Measurements from ENCODE around the gene MILR1.
"Not testable (repeated sequence)": the region's sequence is repeated elsewhere in the genome, so short reads cannot be mapped to it uniquely, and the experiment has no call there.

MILR1 gene

DNA sequence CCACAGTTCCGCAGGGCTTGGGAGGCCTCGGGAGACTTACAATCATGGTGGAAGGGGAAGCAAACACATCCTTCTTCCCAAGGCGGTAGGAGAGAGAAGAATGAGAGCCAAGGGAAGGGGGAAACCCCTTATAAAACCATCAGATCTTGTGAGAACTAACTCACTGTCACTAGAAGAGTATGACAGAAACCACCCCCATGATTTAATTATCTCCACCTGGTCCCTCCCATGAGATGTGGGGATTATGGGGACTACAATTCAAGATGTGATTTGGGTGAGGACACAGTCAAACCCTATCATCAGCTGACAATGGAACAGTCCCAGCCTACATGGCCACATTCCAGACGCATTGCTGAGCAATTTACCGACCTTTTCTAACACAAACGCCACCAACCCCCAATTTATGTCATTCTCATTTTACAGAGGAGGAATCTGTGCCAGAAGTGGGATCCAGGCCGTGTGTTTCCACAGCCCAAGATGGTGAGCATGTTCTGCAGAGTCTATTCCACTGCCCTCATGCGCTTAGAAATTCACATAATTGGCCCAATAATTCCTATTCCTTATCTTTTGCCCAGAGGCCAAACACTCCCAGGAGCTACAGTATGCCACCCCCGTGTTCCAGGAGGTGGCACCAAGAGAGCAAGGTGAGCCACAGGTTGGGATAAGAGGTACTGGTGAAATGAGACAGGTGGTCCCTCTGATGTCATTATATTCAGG is 17.3 kb downstream of the MILR1 start:
- no peaks in the 10 kb centered on the region for H3K79me2 ChIP-seq (ENCODE audit: low read length)
- H3K4me3 ChIP-seq (ENCODE audit: low read length): no peak overlapping the region
- no peak overlapping the region for H3K27ac ChIP-seq (ENCODE audit: low read length)
- no peak overlapping the region for H3K9ac ChIP-seq (ENCODE audit: low read length)
- no peaks in the 10 kb centered on the region for H3K4me1 ChIP-seq (ENCODE audit: low read length)
- H4K20me1 ChIP-seq (ENCODE audit: insufficient read depth, low read length): no peaks in the 10 kb centered on the region
- no peak for TF ChIP-seq CTCF (IDR thresholded peaks at IDR 0.05; ENCODE audit: low read depth, low read length)
- TF ChIP-seq EZH2phosphoT487 (IDR thresholded peaks at IDR 0.05; ENCODE audit: low read depth): no peak
- no peaks in the 10 kb centered on the region for H3K36me3 ChIP-seq (replicated peaks; ENCODE audit: low read depth, low read length)
- H3K9me3 ChIP-seq (ENCODE audit: insufficient read depth, low read length): no peaks in the 10 kb centered on the region
- no peaks in the 10 kb centered on the region for H3K27me3 ChIP-seq (ENCODE audit: low read depth, low read length)
- H2AFZ ChIP-seq (ENCODE audit: low read depth, low read length): no peak overlapping the region
- H3K4me2 ChIP-seq (ENCODE audit: low read length): no peak overlapping the region

GRCh38 chr17:64466834-64467233 is 17.9 kb downstream of the MILR1 start:
- not testable (repeated sequence) for H3K4me2 ChIP-seq (ENCODE audit: low read length); H3K27ac ChIP-seq (ENCODE audit: low read length); H3K4me1 ChIP-seq (ENCODE audit: low read length); H3K9ac ChIP-seq (ENCODE audit: low read length); H3K27me3 ChIP-seq (ENCODE audit: low read depth, low read length); H2AFZ ChIP-seq (ENCODE audit: low read depth, low read length); H3K79me2 ChIP-seq (ENCODE audit: low read length); H3K4me3 ChIP-seq (ENCODE audit: low read length); H4K20me1 ChIP-seq (ENCODE audit: insufficient read depth, low read length); H3K36me3 ChIP-seq (replicated peaks; ENCODE audit: low read depth, low read length); H3K9me3 ChIP-seq (ENCODE audit: insufficient read depth, low read length)

GRCh38 chr17:64470625-64471024 is 21.7 kb downstream of the MILR1 start:
- Histone ChIP-seq H3K79me2 (ENCODE audit: low read length) (no peaks in the 10 kb centered on the region), H3K36me3 (replicated peaks; ENCODE audit: low read depth, low read length) (no peaks in the 10 kb centered on the region), H3K4me3 (ENCODE audit: low read length) (no peak overlapping the region), H3K4me2 (ENCODE audit: low read length) (no peak overlapping the region), H3K27ac (ENCODE audit: low read length) (no peak overlapping the region), H2AFZ (ENCODE audit: low read depth, low read length) (no peak overlapping the region), H3K4me1 (ENCODE audit: low read length) (no peaks in the 10 kb centered on the region), H4K20me1 (ENCODE audit: insufficient read depth, low read length) (no peaks in the 10 kb centered on the region), H3K9me3 (ENCODE audit: insufficient read depth, low read length) (no peaks in the 10 kb centered on the region), H3K9ac (ENCODE audit: low read length) (no peak overlapping the region), H3K27me3 (ENCODE audit: low read depth, low read length) (no peaks in the 10 kb centered on the region)
- TF ChIP-seq CTCF (IDR thresholded peaks at IDR 0.05; ENCODE audit: low read depth, low read length) (no peak), EZH2phosphoT487 (IDR thresholded peaks at IDR 0.05; ENCODE audit: low read depth) (no peak)

- Histone ChIP-seq H2AFZ (ENCODE audit: low read depth, low read length) (no peak overlapping the region), H3K9ac (ENCODE audit: low read length) (no peak overlapping the region), H3K27ac (ENCODE audit: low read length) (no peak overlapping the region), H4K20me1 (ENCODE audit: insufficient read depth, low read length) (no peaks in the 10 kb centered on the region), H3K4me3 (ENCODE audit: low read length) (no peak overlapping the region), H3K27me3 (ENCODE audit: low read depth, low read length) (no peaks in the 10 kb centered on the region), H3K4me1 (ENCODE audit: low read length) (no peaks in the 10 kb centered on the region), H3K4me2 (ENCODE audit: low read length) (no peak overlapping the region), H3K9me3 (ENCODE audit: insufficient read depth, low read length) (no peaks in the 10 kb centered on the region), H3K79me2 (ENCODE audit: low read length) (no peaks in the 10 kb centered on the region), H3K36me3 (replicated peaks; ENCODE audit: low read depth, low read length) (no peaks in the 10 kb centered on the region)
- TF ChIP-seq CTCF (IDR thresholded peaks at IDR 0.05; ENCODE audit: low read depth, low read length): no peak
- no peak for TF ChIP-seq EZH2phosphoT487 (IDR thresholded peaks at IDR 0.05; ENCODE audit: low read depth)
Observed at GRCh38 chr17:64471440-64471839, 22.5 kb downstream of the MILR1 start.
